ENCODE data around the gene MDM1.

Gene MDM1

GRCh38 chr12:68269779-68270178 lies 62.4 kb downstream of the MDM1 start:
- no peak for DNase-seq

GRCh38 chr12:68268967-68269366 lies 63.2 kb downstream of the MDM1 start:
- DNase-seq, result no peak

- DNase-seq, result no peak
Measured at GRCh38 chr12:68267892-68268396, 64.2 kb downstream of the MDM1 start.

GRCh38 chr12:68264857-68265256 lies 67.3 kb downstream of the MDM1 start:
- no peak for DNase-seq

- DNase-seq, result no peak
Measured at GRCh38 chr12:68264158-68264855, 67.9 kb downstream of the MDM1 start.

GRCh38 chr12:68263366-68263765 lies 68.8 kb downstream of the MDM1 start:
- no peak for DNase-seq

GRCh38 chr12:68261896-68262295 lies 70.3 kb downstream of the MDM1 start:
- no peak for DNase-seq

GRCh38 chr12:68260153-68260552 lies 72.0 kb downstream of the MDM1 start:
- no peak for DNase-seq

- DNase-seq, result no peak
Measured at GRCh38 chr12:68259318-68259940, 72.7 kb downstream of the MDM1 start.

- DNase-seq, result no peak
Measured at GRCh38 chr12:68253504-68253903, 78.7 kb downstream of the MDM1 start, which contains the start of gene IL22. IL22 (minus strand) TSS chr12:68253604; CDS start chr12:68253448, 156 bp downstream.

- no peak for DNase-seq
Measured at GRCh38 chr12:68252077-68252476, 80.1 kb downstream of the MDM1 start.

- no peak for DNase-seq
Measured at GRCh38 chr12:68250454-68250853, 81.7 kb downstream of the MDM1 start.

- DNase-seq, result no peak
Measured at GRCh38 chr12:68247785-68248184, 84.4 kb downstream of the MDM1 start.

GRCh38 chr12:68246350-68246749 lies 85.8 kb downstream of the MDM1 start:
- no peak for DNase-seq

GRCh38 chr12:68245180-68246021 lies 86.8 kb downstream of the MDM1 start:
- no peak for DNase-seq
